ENCODE data around the gene VMP1. TPM values are rescaled to one million over a fixed set of nuclear protein-coding genes. Genes with fewer than 3 reads are reported as not detected.
A peak's percentile ranks its signal among the peaks of the same experiment; 100 is the strongest.

VMP1 gene
- total RNA-seq, 1 donor from 2014 or later = 314 TPM

- peak; percentile 39 for DNase-seq (ENCODE audit: low read depth)
- H3K9ac ChIP-seq (ENCODE audit: low read length) = no peak overlapping the region
- peaks cover 19% of the 10 kb centered on the region for H3K36me3 Mint-ChIP-seq (ENCODE audit: low read depth, unreplicated experiment)
- H3K9me3 ChIP-seq (ENCODE audit: insufficient read depth, low read depth, low read length) = no peaks in the 10 kb centered on the region
- no peak for TF ChIP-seq EZH2 (IDR thresholded peaks at IDR 0.05; ENCODE audit: insufficient read depth, low read length)
- TF ChIP-seq, protein P1, sequence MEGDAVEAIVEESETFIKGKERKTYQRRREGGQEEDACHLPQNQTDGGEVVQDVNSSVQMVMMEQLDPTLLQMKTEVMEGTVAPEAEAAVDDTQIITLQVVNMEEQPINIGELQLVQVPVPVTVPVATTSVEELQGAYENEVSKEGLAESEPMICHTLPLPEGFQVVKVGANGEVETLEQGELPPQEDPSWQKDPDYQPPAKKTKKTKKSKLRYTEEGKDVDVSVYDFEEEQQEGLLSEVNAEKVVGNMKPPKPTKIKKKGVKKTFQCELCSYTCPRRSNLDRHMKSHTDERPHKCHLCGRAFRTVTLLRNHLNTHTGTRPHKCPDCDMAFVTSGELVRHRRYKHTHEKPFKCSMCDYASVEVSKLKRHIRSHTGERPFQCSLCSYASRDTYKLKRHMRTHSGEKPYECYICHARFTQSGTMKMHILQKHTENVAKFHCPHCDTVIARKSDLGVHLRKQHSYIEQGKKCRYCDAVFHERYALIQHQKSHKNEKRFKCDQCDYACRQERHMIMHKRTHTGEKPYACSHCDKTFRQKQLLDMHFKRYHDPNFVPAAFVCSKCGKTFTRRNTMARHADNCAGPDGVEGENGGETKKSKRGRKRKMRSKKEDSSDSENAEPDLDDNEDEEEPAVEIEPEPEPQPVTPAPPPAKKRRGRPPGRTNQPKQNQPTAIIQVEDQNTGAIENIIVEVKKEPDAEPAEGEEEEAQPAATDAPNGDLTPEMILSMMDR (IDR thresholded peaks at IDR 0.05; ENCODE audit: insufficient read depth, low read depth, low read length) = peak; percentile 68
- no peaks in the 10 kb centered on the region for H3K27me3 ChIP-seq (ENCODE audit: insufficient read depth, low read length)
- H3K27ac Mint-ChIP-seq (ENCODE audit: unreplicated experiment) = no peak overlapping the region
- H3K4me3 Mint-ChIP-seq (ENCODE audit: unreplicated experiment) = no peak overlapping the region
- no peak overlapping the region for H2AFZ ChIP-seq (ENCODE audit: low read depth, low read length)
- peaks cover 7% of the 10 kb centered on the region for H3K4me1 Mint-ChIP-seq (ENCODE audit: low read depth, unreplicated experiment)
- H3K4me3 ChIP-seq (ENCODE audit: insufficient read depth, low read depth, low read length) = no peak overlapping the region
- peaks cover 2% of the 10 kb centered on the region for H3K4me1 ChIP-seq (ENCODE audit: insufficient read depth, low read length)
- no peaks in the 10 kb centered on the region for H4K20me1 ChIP-seq (ENCODE audit: insufficient read depth, low read length)
- H3K9me3 Mint-ChIP-seq (ENCODE audit: unreplicated experiment) = peaks cover 7% of the 10 kb centered on the region
- peaks cover 5% of the 10 kb centered on the region for H3K36me3 ChIP-seq (ENCODE audit: insufficient read depth, low read length)
- H3K79me2 ChIP-seq (ENCODE audit: insufficient read depth, low read length) = peaks cover 8% of the 10 kb centered on the region
- H3K4me2 ChIP-seq (ENCODE audit: low read length) = no peak overlapping the region
- H3K27ac ChIP-seq (ENCODE audit: low read depth, low read length) = no peak overlapping the region
- no peaks in the 10 kb centered on the region for H3K27me3 Mint-ChIP-seq (ENCODE audit: low read depth, unreplicated experiment)
- no peak for FAIRE-seq
Measured at GRCh38 chr17:59746849-59747445, 39.5 kb downstream of the VMP1 start.

DNA sequence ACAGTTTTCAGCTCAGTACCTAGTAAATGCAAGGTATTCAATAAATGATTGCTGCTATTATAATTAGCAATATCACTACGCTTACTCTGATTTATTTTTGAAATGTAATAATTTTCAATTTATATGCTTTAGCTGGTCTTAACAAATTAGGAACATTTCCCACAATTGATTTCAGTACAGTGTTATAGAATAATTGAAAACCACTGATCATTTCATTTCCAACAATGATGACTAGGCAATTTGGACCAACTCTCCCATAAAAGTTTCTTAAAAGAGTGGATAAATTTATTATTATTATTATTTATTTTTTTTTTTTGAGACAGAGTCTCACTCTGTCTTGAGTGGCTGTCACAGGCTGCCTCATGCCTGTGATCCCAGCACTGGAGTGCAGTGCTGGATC, 41.1 kb downstream of the VMP1 start:
- H3K79me2 ChIP-seq (ENCODE audit: insufficient read depth, low read length) = peaks cover 21% of the 10 kb centered on the region
- no peak overlapping the region for H3K4me3 ChIP-seq (ENCODE audit: insufficient read depth, low read depth, low read length)
- no peak overlapping the region for H3K27ac ChIP-seq (ENCODE audit: low read depth, low read length)
- Mint-ChIP-seq H3K27me3 (ENCODE audit: low read depth, unreplicated experiment) (no peaks in the 10 kb centered on the region), H3K4me1 (ENCODE audit: low read depth, unreplicated experiment) (peaks cover 17% of the 10 kb centered on the region), H3K9me3 (ENCODE audit: unreplicated experiment) (no peaks in the 10 kb centered on the region), H3K4me3 (ENCODE audit: unreplicated experiment) (no peak overlapping the region), H3K36me3 (ENCODE audit: low read depth, unreplicated experiment) (peaks cover 9% of the 10 kb centered on the region), H3K27ac (ENCODE audit: unreplicated experiment) (no peak overlapping the region)
- no peak overlapping the region for H3K9ac ChIP-seq (ENCODE audit: low read length)
- no peaks in the 10 kb centered on the region for H4K20me1 ChIP-seq (ENCODE audit: insufficient read depth, low read length)
- peaks cover 13% of the 10 kb centered on the region for H3K4me1 ChIP-seq (ENCODE audit: insufficient read depth, low read length)
- H3K9me3 ChIP-seq (ENCODE audit: insufficient read depth, low read depth, low read length) = no peaks in the 10 kb centered on the region
- no peak overlapping the region for H3K4me2 ChIP-seq (ENCODE audit: low read length)
- DNase-seq (ENCODE audit: low read depth) (no peak), FAIRE-seq (no peak)
- no peak overlapping the region for H2AFZ ChIP-seq (ENCODE audit: low read depth, low read length)
- H3K36me3 ChIP-seq (ENCODE audit: insufficient read depth, low read length) = peaks cover 5% of the 10 kb centered on the region
- H3K27me3 ChIP-seq (ENCODE audit: insufficient read depth, low read length) = no peaks in the 10 kb centered on the region
- TF ChIP-seq, protein P1 (IDR thresholded peaks at IDR 0.05; ENCODE audit: insufficient read depth, low read depth, low read length) = no peak
- no peak for TF ChIP-seq EZH2 (IDR thresholded peaks at IDR 0.05; ENCODE audit: insufficient read depth, low read length)

GRCh38 chr17:59751955-59752413, 44.5 kb downstream of the VMP1 start:
- Histone ChIP-seq H3K9me3 (ENCODE audit: insufficient read depth, low read depth, low read length) (no peaks in the 10 kb centered on the region), H3K4me3 (ENCODE audit: insufficient read depth, low read depth, low read length) (no peak overlapping the region), H3K4me2 (ENCODE audit: low read length) (peak overlapping the region; percentile 2), H4K20me1 (ENCODE audit: insufficient read depth, low read length) (no peaks in the 10 kb centered on the region), H3K36me3 (ENCODE audit: insufficient read depth, low read length) (no peaks in the 10 kb centered on the region), H2AFZ (ENCODE audit: low read depth, low read length) (no peak overlapping the region), H3K79me2 (ENCODE audit: insufficient read depth, low read length) (peaks cover 24% of the 10 kb centered on the region), H3K9ac (ENCODE audit: low read length) (peak overlapping the region; percentile 53), H3K4me1 (ENCODE audit: insufficient read depth, low read length) (peaks cover 45% of the 10 kb centered on the region), H3K27ac (ENCODE audit: low read depth, low read length) (peak overlapping the region; percentile 57), H3K27me3 (ENCODE audit: insufficient read depth, low read length) (no peaks in the 10 kb centered on the region)
- Mint-ChIP-seq H3K4me1 (ENCODE audit: low read depth, unreplicated experiment) (peaks cover 44% of the 10 kb centered on the region), H3K27ac (ENCODE audit: unreplicated experiment) (peak overlapping the region; percentile 43), H3K9me3 (ENCODE audit: unreplicated experiment) (no peaks in the 10 kb centered on the region), H3K4me3 (ENCODE audit: unreplicated experiment) (no peak overlapping the region), H3K36me3 (ENCODE audit: low read depth, unreplicated experiment) (no peaks in the 10 kb centered on the region), H3K27me3 (ENCODE audit: low read depth, unreplicated experiment) (no peaks in the 10 kb centered on the region)
- FAIRE-seq (no peak), DNase-seq (ENCODE audit: low read depth) (no peak)
- no peak for TF ChIP-seq EZH2 (IDR thresholded peaks at IDR 0.05; ENCODE audit: insufficient read depth, low read length)
- TF ChIP-seq, protein P1 (IDR thresholded peaks at IDR 0.05; ENCODE audit: insufficient read depth, low read depth, low read length) = no peak
